Fibroblast of skin of right quadriceps (primary cell): ENCODE data around the gene ZNF484.
"Not testable (repeated sequence)": the region's sequence is repeated elsewhere in the genome, so short reads cannot be mapped to it uniquely, and the experiment has no call there.

Source experiments
- DNase-seq: peaks from one replicate; pipeline ENCODE4 v3.0.0-alpha.2; 2013

ZNF484 gene

GRCh38 chr9:92857236-92857635 lies 20.6 kb downstream of the ZNF484 start:
- no peak for DNase-seq

DNA sequence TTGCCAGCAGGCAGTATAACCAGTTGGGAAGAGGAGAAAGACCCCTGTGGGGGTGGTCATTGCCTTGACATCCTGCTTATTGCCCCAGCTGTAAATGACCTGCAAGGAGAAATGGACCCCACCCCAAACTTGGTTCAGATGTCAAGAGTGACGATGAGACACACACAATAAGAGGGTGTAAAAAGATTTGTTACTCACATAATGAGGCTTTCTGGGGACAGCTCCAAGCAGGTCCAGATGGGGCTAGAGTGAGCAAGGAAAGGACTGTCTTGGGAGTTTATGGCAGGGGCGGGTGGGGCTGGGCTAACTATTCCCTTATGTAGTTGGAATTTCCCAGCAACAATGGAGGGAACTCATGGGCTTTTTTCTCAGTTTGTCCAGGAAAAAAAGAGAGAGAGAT lies 24.1 kb downstream of the ZNF484 start:
- DNase-seq, result no peak

GRCh38 chr9:92850898-92851297 lies 26.9 kb downstream of the ZNF484 start:
- no peak for DNase-seq

- DNase-seq, result not testable (repeated sequence)
These were observed 29.1 kb downstream of the ZNF484 start for GRCh38 chr9:92848740-92849139.

DNA sequence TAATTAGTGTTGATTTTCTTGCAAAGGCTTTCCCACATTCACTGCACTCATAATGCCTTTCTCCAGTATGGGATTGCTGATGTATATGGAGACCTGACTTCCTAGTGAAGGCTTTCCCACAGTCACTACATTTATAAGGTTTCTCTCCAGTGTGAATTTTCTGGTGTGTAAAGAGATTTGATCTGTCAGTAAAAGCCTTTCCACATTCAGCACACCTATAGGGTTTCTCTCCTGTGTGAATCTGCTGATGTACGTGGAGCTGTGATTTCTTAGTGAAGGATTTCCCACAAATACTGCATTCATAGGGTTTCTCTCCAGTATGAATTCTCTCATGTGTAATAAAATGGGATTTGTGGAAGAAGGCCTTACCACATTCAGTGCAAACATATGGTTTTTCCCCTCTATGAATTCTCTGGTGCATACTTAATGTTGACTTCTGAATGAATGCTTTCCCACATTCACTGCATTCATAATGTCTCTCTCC lies 31.1 kb downstream of the ZNF484 start:
- no peak for DNase-seq

GRCh38 chr9:92838411-92838810 lies 39.4 kb downstream of the ZNF484 start:
- DNase-seq, result not testable (repeated sequence)

GRCh38 chr9:92837191-92837590 lies 40.6 kb downstream of the ZNF484 start:
- no peak for DNase-seq

GRCh38 chr9:92829420-92829819 lies 48.4 kb downstream of the ZNF484 start:
- DNase-seq, result no peak

DNA sequence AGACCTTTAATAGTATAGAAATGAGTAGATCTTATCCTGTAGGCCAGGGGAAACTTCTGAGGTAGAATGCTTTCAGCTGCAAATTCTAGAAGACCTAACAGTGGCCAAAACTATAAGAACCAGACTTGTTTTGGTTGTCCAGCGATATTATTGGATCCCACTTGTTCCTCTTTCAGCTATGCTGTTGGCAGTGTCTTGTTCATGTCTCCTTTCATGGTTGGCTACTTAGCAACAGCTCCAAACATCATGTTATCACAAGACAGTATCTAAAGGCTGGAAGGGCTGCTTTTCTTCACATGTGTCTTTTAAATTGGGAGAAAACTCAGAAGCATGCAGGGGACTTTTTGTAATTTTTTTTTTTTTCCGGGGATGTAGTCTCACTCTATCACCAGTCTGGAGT lies 52.8 kb downstream of the ZNF484 start:
- DNase-seq, result not testable (repeated sequence)

DNA sequence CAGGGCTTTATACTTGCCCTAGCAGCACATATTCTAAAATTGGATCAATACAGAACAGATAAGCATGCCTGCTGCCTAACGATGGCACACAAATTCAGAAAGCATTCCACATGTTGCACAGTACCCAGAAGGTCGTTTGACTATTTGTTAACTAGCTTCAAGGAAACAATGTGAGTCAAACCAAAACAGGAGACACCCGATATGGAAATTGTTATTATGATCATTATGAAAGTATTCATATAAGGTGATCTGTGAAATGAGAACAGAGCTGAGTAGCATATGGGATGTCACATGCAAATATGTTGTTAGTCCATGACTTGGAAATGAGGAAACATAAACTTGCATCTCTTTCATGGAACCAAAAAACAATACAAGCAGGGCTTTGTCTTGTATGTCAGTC lies 56.9 kb downstream of the ZNF484 start:
- no peak for DNase-seq

- DNase-seq, result not testable (repeated sequence)
These were observed 57.9 kb downstream of the ZNF484 start for GRCh38 chr9:92819898-92820297.

DNA sequence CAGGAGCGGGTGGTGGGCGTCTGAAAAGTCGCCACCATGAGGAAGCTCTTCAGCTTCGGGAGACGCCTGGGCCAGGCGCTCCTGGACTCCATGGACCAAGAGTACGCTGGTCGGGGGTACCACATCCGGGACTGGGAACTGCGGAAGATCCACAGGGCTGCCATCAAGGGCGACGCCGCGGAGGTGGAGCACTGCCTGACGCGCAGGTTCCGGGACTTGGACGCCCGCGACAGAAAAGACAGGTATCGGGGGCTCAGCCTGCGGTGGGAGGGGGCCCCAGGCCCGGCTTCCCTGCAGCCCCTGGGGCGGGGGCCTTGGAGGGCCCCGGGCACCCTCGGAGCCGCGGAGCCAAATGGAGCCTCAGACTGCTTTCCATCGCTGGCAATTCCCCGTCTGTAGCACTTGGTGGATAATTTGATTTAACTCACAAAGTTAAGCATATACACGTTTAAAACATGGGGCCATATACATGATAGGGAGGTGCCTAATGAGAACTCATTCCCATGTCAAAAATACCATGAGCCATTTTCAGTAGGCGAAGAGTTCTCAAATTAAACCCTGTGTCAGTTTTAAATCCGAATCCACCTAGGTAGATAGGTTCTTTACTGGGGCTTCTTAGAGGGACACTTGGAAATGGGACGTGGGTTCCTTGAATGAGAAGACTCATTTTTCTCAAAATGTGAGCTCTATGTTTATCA lies 68.1 kb downstream of the ZNF484 start:
- DNase-seq, result not testable (repeated sequence)

- peak; percentile 58 for DNase-seq
These were observed 68.9 kb downstream of the ZNF484 start for GRCh38 chr9:92808726-92809451.

DNA sequence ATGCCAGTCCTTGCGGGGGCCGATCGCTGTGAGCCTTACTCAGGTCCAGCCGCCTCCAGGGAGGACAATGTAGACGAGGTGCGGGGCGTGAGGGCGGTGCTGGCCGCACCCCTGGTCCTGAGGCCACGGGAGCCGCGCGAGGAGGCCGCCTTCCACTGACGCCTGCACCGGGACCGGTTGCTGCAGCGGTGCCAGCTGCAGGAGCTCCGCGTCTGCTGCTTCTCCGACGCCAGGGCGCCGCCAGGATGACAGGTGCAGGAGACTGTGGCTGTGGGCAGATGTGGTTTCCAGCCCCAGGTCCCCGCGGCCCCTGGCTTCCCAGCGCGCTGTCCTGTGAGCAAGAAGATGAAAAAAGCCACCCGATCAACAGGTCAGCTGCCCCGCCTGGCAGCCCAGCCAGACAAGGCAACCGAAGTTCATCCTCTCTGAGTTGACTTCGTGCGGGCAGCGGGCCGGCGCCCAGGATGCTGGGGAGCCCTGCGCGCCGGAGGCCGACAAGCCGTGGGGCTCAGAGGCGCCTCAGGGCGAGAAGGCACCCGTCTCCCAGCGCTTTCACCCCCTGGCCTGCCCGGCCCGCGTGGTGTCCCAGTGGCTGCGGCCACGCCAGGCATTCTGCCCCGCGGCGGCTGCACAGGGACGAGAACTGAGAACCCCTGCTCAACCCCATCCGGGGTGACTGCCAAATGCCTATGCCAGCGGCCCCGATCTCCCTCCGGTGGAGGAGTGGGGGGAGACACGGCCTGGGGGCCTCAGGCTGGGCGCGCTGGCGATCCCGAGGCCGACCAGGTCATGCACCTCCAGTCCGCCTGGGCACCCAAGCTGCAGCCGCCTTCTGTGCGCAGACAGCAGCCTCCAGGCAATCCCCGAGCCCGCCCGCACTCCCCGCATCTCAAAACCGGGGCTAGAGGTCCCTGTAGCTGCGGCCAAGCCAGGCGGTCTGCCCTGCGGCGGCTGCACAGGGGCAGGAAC lies 69.8 kb downstream of the ZNF484 start:
- no peak for DNase-seq

- no peak for DNase-seq
These were observed 70.6 kb downstream of the ZNF484 start for GRCh38 chr9:92807031-92807756.

GRCh38 chr9:92804727-92805126 lies 73.1 kb downstream of the ZNF484 start:
- peak; percentile 17 for DNase-seq

- DNase-seq, result no peak
These were observed 79.5 kb downstream of the ZNF484 start for GRCh38 chr9:92798358-92798757.

GRCh38 chr9:92796337-92796804 lies 81.5 kb downstream of the ZNF484 start:
- not testable (repeated sequence) for DNase-seq

GRCh38 chr9:92795598-92796336 lies 82.1 kb downstream of the ZNF484 start:
- DNase-seq, result no peak
